Activated T-helper 17 cell treated with anti-CD3 and anti-CD28 coated beads, Interleukin-2, amount 50 U/mL, for 72 hours (primary cell): ENCODE data around the gene ZNF710. TPM values are rescaled to one million over a fixed set of nuclear protein-coding genes. Genes with fewer than 3 reads are reported as not detected.
A peak's percentile ranks its signal among the peaks of the same experiment; 100 is the strongest.

ENCODE experiments used
- ATAC-seq: fragments of 150-1000 bp; cut with Tn5 transposase; replicated peaks from 2 replicates; pipeline ENCODE4 v1.10.0; 2021; ENCODE audit warnings: mild to moderate bottlenecking, moderate library complexity
- H3K27ac Mint-ChIP-seq: one replicate; pipeline ENCODE4 v1.8.0; 2022; ENCODE audit warnings: mixed read lengths
- H3K27me3 Mint-ChIP-seq: one replicate; pipeline ENCODE4 v1.8.0; 2022; ENCODE audit warnings: mixed read lengths
- H3K36me3 Mint-ChIP-seq: one replicate; pipeline ENCODE4 v1.8.0; 2022; ENCODE audit warnings: low read depth, mild to moderate bottlenecking, mixed read lengths
- H3K4me1 Mint-ChIP-seq: one replicate; pipeline ENCODE4 v1.8.0; 2022; ENCODE audit warnings: mixed read lengths
- H3K4me3 Mint-ChIP-seq: one replicate; pipeline ENCODE4 v1.8.0; 2022; ENCODE audit warnings: mild to moderate bottlenecking, mixed read lengths
- H3K9me3 Mint-ChIP-seq: one replicate; pipeline ENCODE4 v1.8.0; 2022; ENCODE audit warnings: mixed read lengths
- total RNA-seq, 2 donors: library from RNA; stranded (reverse); gene quantifications; one replicate each; pipeline ENCODE4 v1.2.3, GENCODE V29; 2022

ZNF710 gene
- total RNA-seq, 2 donors from 2014 or later = 12.2 to 15.4 TPM

- no peak overlapping the region for H3K4me3 Mint-ChIP-seq
- H3K4me1 Mint-ChIP-seq = peaks cover 25% of the 10 kb centered on the region
- H3K27me3 Mint-ChIP-seq = no peaks in the 10 kb centered on the region
- H3K36me3 Mint-ChIP-seq = no peaks in the 10 kb centered on the region
- no peaks in the 10 kb centered on the region for H3K9me3 Mint-ChIP-seq
- ATAC-seq = no peak
- H3K27ac Mint-ChIP-seq = peak overlapping the region; percentile 6
Measured at GRCh38 chr15:90046289-90046688, 45.2 kb downstream of the ZNF710 start.

DNA sequence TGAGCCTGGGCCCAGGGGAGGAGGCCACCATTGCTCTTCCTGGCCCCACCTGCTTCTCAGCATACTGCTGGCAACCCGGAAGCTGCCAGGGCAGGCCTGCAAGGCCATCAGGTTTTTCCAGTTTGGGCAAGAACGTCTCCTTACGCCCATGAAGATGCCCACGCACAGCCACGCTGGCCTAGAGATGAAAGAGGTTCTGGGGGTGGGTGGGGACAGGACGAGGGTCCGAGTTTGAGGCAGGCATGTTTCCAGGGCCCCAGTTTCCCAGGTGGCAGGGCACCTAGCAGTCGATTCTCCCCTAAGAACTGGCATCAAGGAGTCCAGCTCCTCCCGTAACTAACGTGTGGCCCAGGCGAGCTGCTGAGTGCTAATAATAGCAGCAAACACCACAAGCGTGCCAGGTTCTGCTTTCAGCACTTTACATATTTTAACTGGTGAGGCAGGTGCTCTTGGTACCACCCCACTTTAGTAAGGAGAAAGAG lies 45.8 kb downstream of the ZNF710 start:
- Mint-ChIP-seq H3K27ac (no peak overlapping the region), H3K4me3 (no peak overlapping the region), H3K36me3 (no peaks in the 10 kb centered on the region), H3K9me3 (no peaks in the 10 kb centered on the region), H3K27me3 (no peaks in the 10 kb centered on the region), H3K4me1 (peaks cover 25% of the 10 kb centered on the region)
- ATAC-seq = no peak

- Mint-ChIP-seq H3K27me3 (no peaks in the 10 kb centered on the region), H3K9me3 (no peaks in the 10 kb centered on the region), H3K36me3 (no peaks in the 10 kb centered on the region), H3K4me1 (peaks cover 25% of the 10 kb centered on the region), H3K4me3 (no peak overlapping the region), H3K27ac (no peak overlapping the region)
- ATAC-seq = no peak
Measured at GRCh38 chr15:90047956-90048575, 46.9 kb downstream of the ZNF710 start.

DNA sequence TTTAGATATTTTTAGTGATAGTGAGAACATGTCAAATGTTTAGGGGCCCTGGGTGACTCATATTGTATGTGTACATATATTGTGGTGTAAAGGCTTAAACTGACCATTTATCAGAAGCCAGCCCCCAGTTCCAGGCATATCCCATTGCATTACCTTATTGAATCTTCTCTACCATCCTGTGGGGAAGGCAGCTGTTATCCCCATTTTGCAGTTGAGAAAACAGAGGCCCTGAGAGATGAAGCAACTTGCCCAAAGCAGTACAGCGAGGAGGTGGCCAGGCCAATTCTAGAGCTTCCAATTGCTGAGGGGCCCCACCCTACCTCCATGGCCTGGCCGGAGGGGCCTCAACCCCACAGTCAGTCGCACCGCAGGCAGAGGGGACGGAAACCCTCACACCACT lies 47.9 kb downstream of the ZNF710 start:
- peaks cover 29% of the 10 kb centered on the region for H3K4me1 Mint-ChIP-seq
- no peak overlapping the region for H3K27ac Mint-ChIP-seq
- no peaks in the 10 kb centered on the region for H3K36me3 Mint-ChIP-seq
- no peak for ATAC-seq
- no peaks in the 10 kb centered on the region for H3K9me3 Mint-ChIP-seq
- no peak overlapping the region for H3K4me3 Mint-ChIP-seq
- H3K27me3 Mint-ChIP-seq = no peaks in the 10 kb centered on the region

DNA sequence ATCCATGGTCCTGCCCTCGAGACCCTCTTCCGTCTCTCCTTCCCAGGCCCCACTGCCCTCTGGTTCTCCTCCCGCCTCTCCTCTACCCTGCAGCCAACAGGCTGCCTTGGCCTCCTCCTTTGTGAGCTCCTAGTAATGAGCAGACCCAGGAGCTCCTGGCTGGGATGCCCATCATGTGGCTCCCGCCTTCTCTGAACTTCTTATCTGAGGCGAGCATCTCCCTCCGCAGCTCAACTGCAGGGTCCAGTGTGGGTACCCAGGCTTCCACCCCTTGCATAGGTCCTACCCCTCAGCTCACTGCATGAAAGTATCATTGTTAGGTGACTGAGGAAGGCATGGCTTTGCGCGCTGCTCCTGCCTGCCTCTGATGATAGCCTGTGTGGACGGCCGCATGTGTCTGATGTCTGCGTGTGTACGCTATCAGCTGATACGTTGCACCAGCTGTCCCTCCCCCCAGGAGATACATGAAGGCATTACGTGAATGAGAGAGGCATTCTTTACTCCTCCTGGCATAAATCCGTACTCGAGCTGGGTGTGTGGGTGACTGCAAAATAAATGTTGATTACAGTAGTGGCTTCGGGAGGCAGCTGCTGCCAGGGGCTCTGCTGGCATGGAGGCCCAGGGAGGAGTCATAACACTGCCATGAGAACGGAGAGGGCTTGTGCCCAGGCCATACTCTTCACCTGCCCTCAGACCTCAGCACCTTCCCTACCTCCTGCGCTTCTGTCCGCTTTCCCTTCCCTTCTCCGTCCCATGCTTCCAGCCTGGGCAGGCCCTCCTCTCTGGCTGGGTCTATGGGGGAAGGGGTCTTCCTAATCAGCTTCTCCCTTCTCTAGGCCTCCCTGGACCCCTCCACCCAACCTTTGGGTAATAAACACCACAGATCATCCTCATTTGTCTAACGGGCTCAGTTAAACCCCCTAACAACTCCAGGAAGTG lies 48.8 kb downstream of the ZNF710 start:
- no peak for ATAC-seq
- peaks cover 34% of the 10 kb centered on the region for H3K4me1 Mint-ChIP-seq
- H3K4me3 Mint-ChIP-seq = no peak overlapping the region
- peak overlapping the region; percentile 72 for H3K27ac Mint-ChIP-seq
- no peaks in the 10 kb centered on the region for H3K9me3 Mint-ChIP-seq
- no peaks in the 10 kb centered on the region for H3K36me3 Mint-ChIP-seq
- H3K27me3 Mint-ChIP-seq = no peaks in the 10 kb centered on the region

DNA sequence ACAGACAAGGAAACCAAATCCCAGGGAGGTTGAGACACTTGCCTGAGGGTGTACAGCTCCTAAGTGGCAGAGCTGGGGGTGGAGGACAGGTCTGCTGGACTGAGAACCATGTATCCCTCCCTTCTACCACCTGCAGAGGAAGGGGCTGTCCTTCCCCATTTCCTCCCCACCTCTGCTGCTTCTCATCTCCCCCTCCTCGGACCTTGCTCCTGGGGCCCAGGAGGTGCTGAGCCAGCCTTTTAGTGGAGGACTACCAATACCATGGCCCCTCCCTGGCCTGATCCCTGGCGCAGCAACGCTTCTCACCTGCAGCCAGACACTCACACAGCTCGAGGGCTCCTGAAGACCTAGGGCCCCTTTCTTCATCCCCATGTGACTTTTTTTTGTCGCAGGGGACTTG lies 50.8 kb downstream of the ZNF710 start:
- Mint-ChIP-seq H3K4me3 (no peak overlapping the region), H3K9me3 (no peaks in the 10 kb centered on the region), H3K27ac (peak overlapping the region; percentile 28), H3K4me1 (peaks cover 23% of the 10 kb centered on the region), H3K27me3 (no peaks in the 10 kb centered on the region), H3K36me3 (no peaks in the 10 kb centered on the region)
- no peak for ATAC-seq

GRCh38 chr15:90053685-90054466 lies 52.8 kb downstream of the ZNF710 start:
- no peaks in the 10 kb centered on the region for H3K27me3 Mint-ChIP-seq
- no peak overlapping the region for H3K4me3 Mint-ChIP-seq
- no peaks in the 10 kb centered on the region for H3K9me3 Mint-ChIP-seq
- peaks cover 33% of the 10 kb centered on the region for H3K4me1 Mint-ChIP-seq
- peak overlapping the region; percentile 84 for H3K27ac Mint-ChIP-seq
- no peaks in the 10 kb centered on the region for H3K36me3 Mint-ChIP-seq
- no peak for ATAC-seq

DNA sequence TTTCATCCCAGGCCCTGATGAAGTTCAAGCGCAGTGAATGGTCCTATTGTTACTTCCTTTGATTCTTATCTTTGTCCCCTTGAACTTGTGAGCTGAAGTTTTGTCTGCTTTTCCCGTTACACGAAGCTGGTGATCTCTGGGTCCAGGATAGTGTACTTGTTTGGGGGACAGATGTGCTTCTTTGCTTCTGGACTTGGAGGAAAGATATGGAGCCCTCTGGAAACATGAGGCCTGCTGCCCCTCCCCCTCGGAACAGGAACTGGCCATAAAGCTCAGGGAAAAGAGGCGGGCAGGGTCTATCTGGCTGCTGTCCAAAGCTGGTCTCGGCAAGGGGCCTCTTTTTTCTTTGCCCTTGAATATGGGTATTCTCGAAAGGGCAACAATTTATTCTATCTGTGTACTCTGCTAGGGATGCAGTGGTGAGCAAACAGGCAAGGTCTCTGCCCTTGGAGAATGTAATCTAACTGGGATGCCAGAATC lies 53.5 kb downstream of the ZNF710 start:
- no peak overlapping the region for H3K4me3 Mint-ChIP-seq
- no peak for ATAC-seq
- no peaks in the 10 kb centered on the region for H3K27me3 Mint-ChIP-seq
- no peaks in the 10 kb centered on the region for H3K36me3 Mint-ChIP-seq
- H3K9me3 Mint-ChIP-seq = no peaks in the 10 kb centered on the region
- H3K27ac Mint-ChIP-seq = peak overlapping the region; percentile 84
- H3K4me1 Mint-ChIP-seq = peaks cover 34% of the 10 kb centered on the region

DNA sequence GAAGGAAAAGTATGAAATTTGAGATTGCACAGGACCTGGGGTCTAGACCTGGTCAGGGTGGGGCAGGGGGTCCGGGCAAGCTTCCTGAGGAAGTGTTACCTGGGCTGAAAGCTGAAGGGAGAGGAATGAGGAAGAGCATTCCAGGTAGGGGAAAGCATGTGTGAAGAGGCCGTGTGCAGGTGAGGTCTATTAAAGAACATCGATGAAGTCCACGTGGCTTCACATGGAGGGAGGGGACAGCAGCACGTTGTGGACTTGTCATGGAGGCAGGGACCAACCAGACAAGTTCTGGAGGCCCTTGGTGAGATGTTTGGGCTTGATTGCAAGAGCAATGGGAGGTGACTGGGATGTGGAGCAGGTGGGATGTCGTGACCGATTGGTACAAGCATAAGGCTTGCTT lies 54.1 kb downstream of the ZNF710 start:
- no peaks in the 10 kb centered on the region for H3K9me3 Mint-ChIP-seq
- no peaks in the 10 kb centered on the region for H3K36me3 Mint-ChIP-seq
- H3K27me3 Mint-ChIP-seq = no peaks in the 10 kb centered on the region
- no peak overlapping the region for H3K4me3 Mint-ChIP-seq
- H3K4me1 Mint-ChIP-seq = peaks cover 36% of the 10 kb centered on the region
- H3K27ac Mint-ChIP-seq = no peak overlapping the region
- ATAC-seq = no peak

DNA sequence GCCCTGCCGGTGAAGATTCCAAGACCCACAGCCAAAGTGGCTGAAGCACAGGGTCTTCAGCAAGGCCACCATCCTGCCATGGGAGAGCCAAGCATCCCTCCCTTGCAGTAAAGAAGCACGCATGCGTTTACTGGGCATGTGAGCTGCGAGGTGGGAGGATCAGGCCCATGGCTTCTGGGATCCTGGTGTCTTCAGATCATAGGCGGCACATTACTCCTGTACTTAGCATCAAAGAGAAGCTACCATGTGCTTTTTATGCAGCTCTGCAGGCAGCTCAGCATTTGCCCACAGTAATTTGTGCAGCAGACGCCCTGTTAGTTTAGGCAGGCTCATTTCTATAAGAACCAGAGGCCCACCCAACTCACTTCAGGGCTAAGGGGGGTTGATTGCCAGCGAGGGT lies 55.4 kb downstream of the ZNF710 start:
- Mint-ChIP-seq H3K36me3 (no peaks in the 10 kb centered on the region), H3K9me3 (no peaks in the 10 kb centered on the region), H3K4me1 (peaks cover 37% of the 10 kb centered on the region), H3K27me3 (no peaks in the 10 kb centered on the region), H3K4me3 (no peak overlapping the region), H3K27ac (no peak overlapping the region)
- no peak for ATAC-seq

DNA sequence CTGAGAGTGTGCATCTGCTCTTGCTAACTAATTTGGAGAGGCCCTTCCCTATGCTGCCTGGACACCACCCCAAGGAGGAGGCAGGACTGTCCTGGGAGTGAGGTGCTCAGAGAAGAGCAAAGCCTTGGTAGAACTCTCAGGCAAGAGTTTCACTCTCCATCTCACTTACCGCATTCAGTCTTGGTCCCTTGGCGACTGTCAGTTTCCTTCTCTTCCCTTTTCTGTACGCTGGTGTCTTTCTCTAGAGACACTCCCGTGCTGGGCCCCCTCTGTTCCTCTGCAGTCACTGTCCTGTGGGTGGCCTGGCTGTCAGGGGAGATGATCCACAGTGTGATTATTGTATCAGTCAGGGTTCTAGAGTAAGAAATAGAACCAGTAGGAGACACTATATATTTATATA lies 57.2 kb downstream of the ZNF710 start:
- Mint-ChIP-seq H3K27me3 (no peaks in the 10 kb centered on the region), H3K9me3 (no peaks in the 10 kb centered on the region), H3K36me3 (no peaks in the 10 kb centered on the region), H3K27ac (peak overlapping the region; percentile 86), H3K4me3 (peak overlapping the region; percentile 61), H3K4me1 (peaks cover 45% of the 10 kb centered on the region)
- peak; percentile 3 for ATAC-seq

DNA sequence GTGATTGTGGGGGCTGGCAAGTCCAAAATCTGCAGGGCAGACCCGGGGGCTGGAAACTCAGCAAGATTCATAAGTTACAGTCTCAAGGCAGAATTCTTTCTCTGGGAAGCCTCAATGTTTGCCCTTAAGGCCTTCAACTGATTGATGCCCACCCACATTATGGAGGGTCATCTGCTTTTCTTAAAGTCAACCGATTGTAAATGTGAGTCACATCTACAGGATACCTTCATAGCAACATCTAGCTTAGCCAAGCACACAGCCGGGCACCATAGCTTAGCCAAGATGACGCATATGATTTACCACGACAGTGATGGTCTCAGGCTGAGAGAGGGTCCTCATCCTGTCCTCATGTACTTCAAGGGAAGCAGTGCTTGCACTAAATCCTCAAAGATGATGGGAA lies 57.7 kb downstream of the ZNF710 start:
- peak overlapping the region; percentile 86 for H3K27ac Mint-ChIP-seq
- H3K4me3 Mint-ChIP-seq = peak overlapping the region; percentile 61
- H3K4me1 Mint-ChIP-seq = peaks cover 43% of the 10 kb centered on the region
- no peaks in the 10 kb centered on the region for H3K36me3 Mint-ChIP-seq
- no peak for ATAC-seq
- H3K27me3 Mint-ChIP-seq = no peaks in the 10 kb centered on the region
- no peaks in the 10 kb centered on the region for H3K9me3 Mint-ChIP-seq

GRCh38 chr15:90059208-90059985 lies 58.3 kb downstream of the ZNF710 start:
- peak; percentile 95 for ATAC-seq
- no peaks in the 10 kb centered on the region for H3K36me3 Mint-ChIP-seq
- no peaks in the 10 kb centered on the region for H3K9me3 Mint-ChIP-seq
- H3K4me1 Mint-ChIP-seq = peaks cover 37% of the 10 kb centered on the region
- H3K4me3 Mint-ChIP-seq = peak overlapping the region; percentile 61
- H3K27ac Mint-ChIP-seq = peak overlapping the region; percentile 86
- no peaks in the 10 kb centered on the region for H3K27me3 Mint-ChIP-seq

- ATAC-seq = no peak
- no peaks in the 10 kb centered on the region for H3K9me3 Mint-ChIP-seq
- peaks cover 34% of the 10 kb centered on the region for H3K4me1 Mint-ChIP-seq
- no peaks in the 10 kb centered on the region for H3K27me3 Mint-ChIP-seq
- H3K4me3 Mint-ChIP-seq = peak overlapping the region; percentile 66
- no peaks in the 10 kb centered on the region for H3K36me3 Mint-ChIP-seq
- H3K27ac Mint-ChIP-seq = peak overlapping the region; percentile 90
Measured at GRCh38 chr15:90060797-90061196, 59.7 kb downstream of the ZNF710 start.
